Astrocyte (in vitro differentiated cells and primary cell): ENCODE results near the gene HSD11B1. TPM values are rescaled to one million over a fixed set of nuclear protein-coding genes. Genes with fewer than 3 reads are reported as not detected.
"Not testable (repeated sequence)": the region's sequence is repeated elsewhere in the genome, so short reads cannot be mapped to it uniquely, and the experiment has no call there.

Source experiments
- DNase-seq: peaks from one replicate; pipeline ENCODE4 v3.0.0-alpha.2; 2010; ENCODE audit warnings: low read depth
- FAIRE-seq: peaks from 2 replicates; lab custom pipeline; 2011; peaks lifted over from hg19 to GRCh38; lab: Jason Lieb, UNC
- H2AFZ ChIP-seq: 2 replicates; pipeline ENCODE4 v1.6.0; 2012; ENCODE audit warnings: low read depth, low read length, inconsistent platforms
- H3K27ac ChIP-seq: 2 replicates; pipeline ENCODE4 v1.5.1; 2011; ENCODE audit warnings: low read depth, low read length, inconsistent platforms
- H3K27me3 ChIP-seq: 2 replicates; pipeline ENCODE4 v1.6.0; 2011; ENCODE audit warnings: low read length, inconsistent platforms; ENCODE audit not compliant: insufficient read depth
- H3K36me3 ChIP-seq: 2 replicates; pipeline ENCODE4 v1.5.1; 2011; ENCODE audit warnings: low read length, inconsistent platforms; ENCODE audit not compliant: insufficient read depth
- H3K4me1 ChIP-seq: 2 replicates; pipeline ENCODE4 v1.5.1; 2011; ENCODE audit warnings: low read length, inconsistent platforms; ENCODE audit not compliant: insufficient read depth
- H3K4me2 ChIP-seq: 2 replicates; pipeline ENCODE4 v1.6.0; 2012; ENCODE audit warnings: low read length, inconsistent platforms
- H3K4me3 ChIP-seq: 2 replicates; pipeline ENCODE4 v1.5.1; 2011; ENCODE audit warnings: low read depth, mild to moderate bottlenecking, low read length, inconsistent platforms; ENCODE audit not compliant: insufficient read depth
- H3K79me2 ChIP-seq: 2 replicates; pipeline ENCODE4 v1.6.0; 2012; ENCODE audit warnings: mild to moderate bottlenecking, low read length, inconsistent platforms; ENCODE audit not compliant: insufficient read depth
- H3K9ac ChIP-seq: 2 replicates; pipeline ENCODE4 v1.6.0; 2012; ENCODE audit warnings: mild to moderate bottlenecking, low read length, inconsistent platforms
- H3K9me3 ChIP-seq: 2 replicates; pipeline ENCODE4 v1.5.1; 2012; ENCODE audit warnings: low read depth, mild to moderate bottlenecking, low read length, inconsistent platforms; ENCODE audit not compliant: insufficient read depth
- H4K20me1 ChIP-seq: 2 replicates; pipeline ENCODE4 v1.6.0; 2012; ENCODE audit warnings: low read length, inconsistent platforms; ENCODE audit not compliant: insufficient read depth
- H3K27ac Mint-ChIP-seq: one replicate; pipeline ENCODE4 v1.8.0; 2021; ENCODE audit warnings: mild to moderate bottlenecking, mixed read lengths; ENCODE audit not compliant: unreplicated experiment
- H3K27me3 Mint-ChIP-seq: one replicate; pipeline ENCODE4 v1.8.0; 2021; ENCODE audit warnings: low read depth, mixed read lengths; ENCODE audit not compliant: unreplicated experiment
- H3K36me3 Mint-ChIP-seq: one replicate; pipeline ENCODE4 v1.8.0; 2021; ENCODE audit warnings: low read depth, mixed read lengths; ENCODE audit not compliant: unreplicated experiment
- H3K4me1 Mint-ChIP-seq: one replicate; pipeline ENCODE4 v1.8.0; 2021; ENCODE audit warnings: low read depth, mixed read lengths; ENCODE audit not compliant: unreplicated experiment
- H3K4me3 Mint-ChIP-seq: one replicate; pipeline ENCODE4 v1.8.0; 2021; ENCODE audit warnings: mild to moderate bottlenecking, moderate library complexity, mixed read lengths; ENCODE audit not compliant: unreplicated experiment
- H3K9me3 Mint-ChIP-seq: one replicate; pipeline ENCODE4 v1.8.0; 2021; ENCODE audit warnings: mild to moderate bottlenecking, mixed read lengths; ENCODE audit not compliant: unreplicated experiment
- EZH2 ChIP-seq: IDR thresholded peaks from 2 replicates; pipeline ENCODE4 v1.6.1; 2012; ENCODE audit warnings: mild to moderate bottlenecking, low read length, inconsistent platforms; ENCODE audit not compliant: insufficient read depth
- total RNA-seq: library from RNA; stranded (reverse); gene quantifications from 2 replicates; pipeline ENCODE4 v1.2.1, GENCODE V29; 2021
- TF ChIP-seq, protein P1 (sequence below): IDR thresholded peaks from 2 replicates; pipeline ENCODE4 v1.5.1; 2011; ENCODE audit warnings: low read depth, mild to moderate bottlenecking, inconsistent platforms, low read length, moderate library complexity; ENCODE audit not compliant: insufficient read depth

Gene HSD11B1
- total RNA-seq, 1 donor from 2014 or later: not detected

DNA sequence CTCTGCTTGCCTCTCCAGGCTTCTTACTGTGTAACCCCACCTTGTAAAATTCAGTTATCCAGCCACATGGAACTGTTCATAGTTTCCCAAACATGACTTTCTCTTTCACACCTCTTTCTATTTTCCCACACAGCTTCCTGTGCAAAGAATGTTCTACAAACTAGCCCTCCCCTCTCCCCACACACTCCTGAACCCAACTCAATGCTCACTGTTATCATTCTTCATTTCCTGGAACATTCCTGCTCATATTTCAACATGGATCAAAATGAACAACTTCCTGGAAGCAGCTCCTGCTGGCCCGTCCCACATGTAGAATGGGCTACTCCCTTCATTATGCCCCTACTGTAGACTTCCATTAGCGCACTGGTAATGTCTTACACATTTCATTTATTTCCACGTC, 7.5 kb upstream of the HSD11B1 start:
- no peak overlapping the region for H3K27ac ChIP-seq
- FAIRE-seq (peak; percentile 13), DNase-seq (no peak)
- peaks cover 26% of the 10 kb centered on the region for H3K27me3 ChIP-seq
- peaks cover 3% of the 10 kb centered on the region for H3K4me1 ChIP-seq
- H3K4me1 Mint-ChIP-seq: peaks cover 3% of the 10 kb centered on the region
- H3K27me3 Mint-ChIP-seq: peaks cover 69% of the 10 kb centered on the region
- no peak overlapping the region for H2AFZ ChIP-seq
- H3K4me3 ChIP-seq: no peak overlapping the region
- H3K4me2 ChIP-seq: no peak overlapping the region
- H3K27ac Mint-ChIP-seq: no peak overlapping the region
- peaks cover 2% of the 10 kb centered on the region for H3K9me3 Mint-ChIP-seq
- no peaks in the 10 kb centered on the region for H3K36me3 ChIP-seq
- H3K9ac ChIP-seq: no peak overlapping the region
- H4K20me1 ChIP-seq: no peaks in the 10 kb centered on the region
- H3K36me3 Mint-ChIP-seq: no peaks in the 10 kb centered on the region
- H3K9me3 ChIP-seq: no peaks in the 10 kb centered on the region
- no peaks in the 10 kb centered on the region for H3K79me2 ChIP-seq
- no peak overlapping the region for H3K4me3 Mint-ChIP-seq
- no peak for TF ChIP-seq EZH2
- TF ChIP-seq, protein P1, sequence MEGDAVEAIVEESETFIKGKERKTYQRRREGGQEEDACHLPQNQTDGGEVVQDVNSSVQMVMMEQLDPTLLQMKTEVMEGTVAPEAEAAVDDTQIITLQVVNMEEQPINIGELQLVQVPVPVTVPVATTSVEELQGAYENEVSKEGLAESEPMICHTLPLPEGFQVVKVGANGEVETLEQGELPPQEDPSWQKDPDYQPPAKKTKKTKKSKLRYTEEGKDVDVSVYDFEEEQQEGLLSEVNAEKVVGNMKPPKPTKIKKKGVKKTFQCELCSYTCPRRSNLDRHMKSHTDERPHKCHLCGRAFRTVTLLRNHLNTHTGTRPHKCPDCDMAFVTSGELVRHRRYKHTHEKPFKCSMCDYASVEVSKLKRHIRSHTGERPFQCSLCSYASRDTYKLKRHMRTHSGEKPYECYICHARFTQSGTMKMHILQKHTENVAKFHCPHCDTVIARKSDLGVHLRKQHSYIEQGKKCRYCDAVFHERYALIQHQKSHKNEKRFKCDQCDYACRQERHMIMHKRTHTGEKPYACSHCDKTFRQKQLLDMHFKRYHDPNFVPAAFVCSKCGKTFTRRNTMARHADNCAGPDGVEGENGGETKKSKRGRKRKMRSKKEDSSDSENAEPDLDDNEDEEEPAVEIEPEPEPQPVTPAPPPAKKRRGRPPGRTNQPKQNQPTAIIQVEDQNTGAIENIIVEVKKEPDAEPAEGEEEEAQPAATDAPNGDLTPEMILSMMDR: no peak

DNA sequence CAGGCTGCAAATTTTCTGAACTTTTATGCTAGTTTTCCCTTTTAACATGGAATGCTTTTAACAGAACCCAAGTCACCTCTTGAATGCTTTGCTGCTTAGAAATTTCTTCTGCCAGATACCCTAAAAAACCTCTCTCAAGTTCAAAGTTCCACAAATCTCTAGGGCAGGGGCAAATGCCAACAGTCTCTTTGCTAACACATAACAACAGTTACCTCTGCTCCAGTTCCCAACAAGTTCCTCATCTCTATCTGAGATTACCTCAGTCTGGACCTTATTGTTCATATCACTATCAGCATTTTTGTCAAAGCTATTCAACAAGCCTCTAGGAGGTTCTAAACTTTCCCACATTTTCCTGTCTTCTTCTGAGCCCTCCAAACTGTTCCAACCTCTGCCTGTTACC, 4.0 kb upstream of the HSD11B1 start:
- not testable (repeated sequence) for DNase-seq, H3K4me1 ChIP-seq, H3K36me3 Mint-ChIP-seq, H4K20me1 ChIP-seq, H3K4me2 ChIP-seq, H2AFZ ChIP-seq, H3K79me2 ChIP-seq, H3K27ac ChIP-seq, H3K4me3 ChIP-seq, H3K36me3 ChIP-seq, H3K9me3 Mint-ChIP-seq, H3K27ac Mint-ChIP-seq, H3K4me3 Mint-ChIP-seq, H3K4me1 Mint-ChIP-seq, H3K9ac ChIP-seq, FAIRE-seq, H3K9me3 ChIP-seq
- H3K27me3 ChIP-seq: peaks cover 13% of the 10 kb centered on the region
- H3K27me3 Mint-ChIP-seq: peaks cover 50% of the 10 kb centered on the region

DNA sequence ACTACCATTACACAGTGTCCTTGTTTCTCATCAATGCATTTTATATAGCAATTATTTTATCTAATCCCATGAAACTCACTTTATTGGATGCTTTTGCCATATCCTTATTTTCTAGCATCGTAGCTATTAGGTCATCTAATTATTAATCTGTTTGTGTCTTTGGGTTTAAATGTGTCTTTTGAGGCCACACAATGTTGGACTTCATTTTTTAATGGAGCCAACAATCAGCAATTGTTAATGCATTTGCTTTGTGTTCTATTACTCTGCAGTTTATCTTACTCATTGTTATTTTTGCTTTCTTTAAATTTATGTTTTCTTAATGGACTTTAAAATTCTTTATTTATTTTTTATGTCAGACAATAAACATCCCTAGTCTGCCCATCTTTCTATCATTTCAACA, 1.8 kb upstream of the HSD11B1 start:
- H3K4me1 Mint-ChIP-seq: no peaks in the 10 kb centered on the region
- Histone ChIP-seq H3K79me2 (no peaks in the 10 kb centered on the region), H3K36me3 (no peaks in the 10 kb centered on the region), H3K4me3 (no peak overlapping the region), H3K27me3 (peaks cover 13% of the 10 kb centered on the region), H2AFZ (no peak overlapping the region), H3K9ac (no peak overlapping the region), H3K27ac (no peak overlapping the region), H3K4me2 (no peak overlapping the region), H3K4me1 (no peaks in the 10 kb centered on the region), H3K9me3 (no peaks in the 10 kb centered on the region), H4K20me1 (no peaks in the 10 kb centered on the region)
- DNase-seq (no peak), FAIRE-seq (no peak)
- H3K27ac Mint-ChIP-seq: no peak overlapping the region
- H3K9me3 Mint-ChIP-seq: no peaks in the 10 kb centered on the region
- peaks cover 49% of the 10 kb centered on the region for H3K27me3 Mint-ChIP-seq
- TF ChIP-seq, protein P1: no peak
- no peak for TF ChIP-seq EZH2
- H3K4me3 Mint-ChIP-seq: no peak overlapping the region
- H3K36me3 Mint-ChIP-seq: no peaks in the 10 kb centered on the region
